DMS53 treated with DMSO at 0.1 percent for 48 hours (cell line): Measurements from ENCODE around the gene PRDM16.

Experiments
- DNase-seq: peaks from one replicate; lab custom pipeline; 2025; ENCODE audit not compliant: unreplicated experiment; lab: John Stamatoyannopoulos, UW

PRDM16 gene

DNA sequence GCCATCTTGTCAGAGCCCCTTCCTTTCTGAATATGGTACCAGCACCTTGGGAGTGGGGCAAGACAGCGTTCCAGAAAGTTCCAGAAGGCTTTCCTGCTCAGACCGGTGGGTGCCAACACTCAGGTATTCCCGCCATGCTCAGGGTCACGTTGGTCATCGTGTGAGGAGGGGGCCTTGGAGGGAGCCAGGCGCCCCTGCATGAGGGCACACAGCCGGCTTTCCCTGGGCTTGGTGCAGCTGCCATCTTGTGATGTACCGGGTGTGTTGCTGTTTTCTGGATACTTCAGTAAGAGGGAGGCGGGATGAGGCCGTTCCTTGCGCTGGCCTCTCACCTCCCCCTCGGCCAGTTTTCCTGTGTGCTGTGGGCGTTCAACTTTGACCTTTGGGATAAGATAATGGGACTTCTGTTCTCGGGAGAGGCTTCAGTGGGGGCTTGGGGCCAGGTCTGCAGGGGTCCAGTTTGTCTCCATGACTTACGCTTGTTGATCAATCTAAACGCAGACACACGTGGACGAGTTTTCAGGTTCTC is 69.7 kb downstream of the PRDM16 start:
- DNase-seq: no peak

DNA sequence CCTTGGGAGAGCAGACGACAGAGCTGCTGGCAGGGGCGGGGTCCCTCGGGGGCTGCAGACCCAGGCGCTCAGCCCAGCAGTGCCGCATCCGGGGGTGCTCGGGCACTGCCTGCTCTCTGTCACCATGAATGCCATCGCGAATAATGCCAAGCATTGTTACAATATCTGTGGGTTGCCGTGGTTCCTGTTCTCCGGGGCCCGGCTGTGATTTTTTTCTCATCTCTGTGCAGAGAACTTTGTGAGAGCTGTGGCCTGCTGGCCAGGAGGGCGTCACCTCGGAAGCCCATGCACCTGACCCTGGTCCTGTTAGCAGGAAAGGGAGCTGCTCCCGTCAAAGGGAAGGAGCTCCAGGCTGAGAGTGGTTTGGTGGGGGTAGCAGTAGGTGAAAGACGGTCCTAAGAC is 70.4 kb downstream of the PRDM16 start:
- DNase-seq: no peak

DNA sequence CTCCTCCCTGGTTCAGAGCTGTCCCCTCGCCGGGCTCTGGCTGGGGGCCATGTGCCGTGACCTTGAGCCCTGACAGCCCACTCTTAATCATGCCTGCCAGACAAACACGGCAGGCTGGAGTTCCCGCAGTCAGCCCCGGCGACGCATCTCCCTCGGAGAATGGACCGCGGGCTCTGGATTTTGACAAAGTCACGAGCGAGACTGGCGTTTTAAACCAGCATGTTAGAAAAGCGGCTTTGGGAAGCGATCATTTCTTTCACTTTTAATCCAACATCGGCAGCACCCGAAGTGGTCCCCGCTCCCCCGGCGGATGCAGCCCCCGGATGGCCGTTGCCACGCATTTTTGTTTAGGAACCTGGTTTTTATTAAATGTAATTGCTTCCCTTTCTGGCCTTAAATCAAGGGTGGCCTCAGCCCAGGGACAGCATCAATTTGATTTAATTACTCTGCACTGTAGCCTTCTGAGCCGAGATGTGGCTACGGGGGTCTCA is 70.9 kb downstream of the PRDM16 start:
- DNase-seq: no peak

DNA sequence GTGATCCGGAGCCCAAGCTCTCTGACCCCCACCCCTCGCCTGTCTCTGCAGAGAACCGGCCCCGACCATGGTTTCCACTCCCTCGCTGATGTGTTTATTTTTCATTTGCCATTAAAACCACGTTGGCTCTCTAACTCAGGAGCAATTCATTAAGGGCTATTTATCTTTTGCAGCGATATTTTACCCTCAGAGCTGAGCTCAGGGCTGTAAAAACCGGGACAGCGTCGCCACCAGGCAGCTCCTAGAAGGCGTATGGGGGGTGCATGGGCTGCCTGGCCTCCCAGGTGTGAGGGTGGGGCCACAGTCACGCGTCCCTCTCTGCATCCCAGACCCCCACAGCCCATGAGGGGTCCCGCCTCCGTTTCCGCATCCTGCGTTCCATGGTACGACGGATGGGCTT is 71.4 kb downstream of the PRDM16 start:
- no peak for DNase-seq

DNA sequence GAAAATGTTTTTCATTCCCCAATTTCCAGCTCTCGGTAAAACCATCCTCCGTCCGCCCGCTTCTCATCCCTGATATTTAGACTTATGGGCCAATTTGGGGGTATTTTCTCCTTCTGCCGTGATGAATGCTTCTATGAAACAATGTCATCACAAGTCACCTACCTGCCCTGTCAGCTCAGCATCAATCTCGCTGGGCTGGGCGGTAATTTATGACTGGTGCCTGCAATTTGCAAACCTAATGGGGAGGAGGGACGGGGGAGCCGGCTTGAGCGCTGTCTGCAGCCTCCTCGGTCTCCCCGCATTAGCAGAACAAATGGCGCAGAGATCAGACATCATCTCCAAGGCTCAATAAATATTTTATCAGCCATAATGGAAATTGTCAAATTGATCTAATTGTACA is 72.1 kb downstream of the PRDM16 start:
- DNase-seq: no peak

DNA sequence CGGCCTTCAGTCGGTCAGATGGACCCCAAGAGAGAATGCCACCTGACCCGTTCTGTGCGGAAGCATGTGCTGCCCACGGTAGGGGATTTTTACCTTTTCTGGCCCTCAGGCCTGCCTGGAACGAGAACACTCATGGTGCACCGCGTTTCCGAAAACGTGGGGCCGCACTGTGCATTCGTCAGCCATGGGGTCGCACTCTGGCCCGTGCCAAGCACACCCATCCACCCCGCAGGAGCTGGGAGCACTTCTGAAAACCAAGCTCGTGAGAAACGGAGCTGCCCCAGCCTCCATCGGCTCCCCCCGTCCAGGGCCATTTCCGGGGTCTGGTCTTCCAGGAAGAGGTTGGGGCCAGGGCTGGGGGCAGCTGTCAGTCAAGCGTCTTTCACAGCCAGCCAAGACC is 72.8 kb downstream of the PRDM16 start:
- DNase-seq: no peak

DNA sequence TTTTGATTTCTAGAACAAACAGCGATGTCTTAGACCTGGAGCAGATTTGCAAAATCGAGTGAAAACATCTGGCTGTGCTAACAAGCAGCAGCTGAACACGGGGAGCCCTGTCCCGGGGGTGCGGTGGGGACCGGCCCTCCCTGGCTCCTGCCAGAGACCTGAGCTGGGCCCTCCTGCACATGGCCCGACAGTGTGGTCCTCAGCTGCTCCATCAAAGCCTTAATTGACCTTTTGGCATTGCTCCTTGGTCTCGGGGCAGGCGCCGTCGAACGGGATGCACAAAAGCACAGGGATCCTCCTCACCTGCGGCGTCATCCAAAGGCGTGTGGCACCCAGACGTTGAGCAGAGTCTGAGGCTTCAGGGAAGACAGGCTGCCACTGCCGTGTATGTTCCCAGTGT is 73.2 kb downstream of the PRDM16 start:
- DNase-seq: no peak

DNA sequence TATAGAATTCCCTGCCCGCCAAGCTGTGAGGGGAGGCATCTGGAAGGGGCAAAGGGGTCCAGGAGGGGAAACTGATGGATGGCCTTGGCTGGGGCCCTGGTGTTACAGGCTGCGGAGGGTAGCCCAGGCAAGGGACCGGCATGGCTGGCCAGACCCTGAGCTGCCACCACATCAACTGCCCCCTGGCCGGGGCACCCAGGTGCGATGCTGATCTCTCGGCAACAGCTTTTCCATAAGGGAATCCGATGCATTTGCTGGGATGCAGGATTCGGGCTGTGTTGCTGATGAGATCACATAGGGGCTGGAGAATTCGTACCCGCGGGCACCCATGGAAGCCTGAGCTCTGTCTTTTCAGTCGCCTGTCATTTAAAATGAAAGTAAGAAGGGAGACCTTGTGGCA is 73.7 kb downstream of the PRDM16 start:
- DNase-seq: no peak

DNA sequence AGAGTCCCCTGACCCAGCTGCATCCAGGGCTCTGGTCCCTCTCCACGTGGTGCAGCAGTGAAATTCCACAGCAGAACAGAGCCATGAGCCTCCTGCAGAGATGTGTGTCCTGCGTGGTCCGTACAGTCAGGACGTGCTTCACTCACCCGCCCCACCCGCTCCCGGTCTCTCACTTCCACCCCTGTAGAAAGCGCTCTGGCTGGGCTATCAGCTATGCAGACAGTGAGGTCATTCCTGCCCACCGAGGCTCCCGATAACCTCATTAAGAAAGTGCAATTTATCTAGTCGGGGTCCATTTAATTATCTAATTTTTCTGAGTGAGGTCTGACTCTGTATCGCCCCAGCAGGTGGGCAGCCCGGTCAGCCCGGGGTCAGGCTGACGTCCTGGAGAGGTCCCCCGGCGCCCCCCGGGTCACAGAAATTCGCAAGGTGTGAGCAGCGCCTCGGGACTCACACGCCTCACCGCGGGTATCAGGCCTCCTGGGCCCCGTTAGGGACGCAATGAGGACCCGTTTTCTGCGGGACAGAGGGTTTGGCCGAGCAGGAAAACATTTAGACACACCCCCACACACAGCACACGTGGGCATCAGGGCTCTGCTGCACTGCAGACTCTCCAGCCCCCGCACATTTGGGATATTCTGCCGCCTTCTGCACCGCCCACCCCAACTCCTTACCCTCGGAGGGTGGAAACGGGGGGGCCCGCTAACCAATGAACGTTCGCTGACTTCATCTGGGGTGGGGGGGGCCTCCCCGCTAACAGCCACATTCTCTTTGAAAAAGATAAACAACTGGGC is 76.7 kb downstream of the PRDM16 start:
- no peak for DNase-seq

DNA sequence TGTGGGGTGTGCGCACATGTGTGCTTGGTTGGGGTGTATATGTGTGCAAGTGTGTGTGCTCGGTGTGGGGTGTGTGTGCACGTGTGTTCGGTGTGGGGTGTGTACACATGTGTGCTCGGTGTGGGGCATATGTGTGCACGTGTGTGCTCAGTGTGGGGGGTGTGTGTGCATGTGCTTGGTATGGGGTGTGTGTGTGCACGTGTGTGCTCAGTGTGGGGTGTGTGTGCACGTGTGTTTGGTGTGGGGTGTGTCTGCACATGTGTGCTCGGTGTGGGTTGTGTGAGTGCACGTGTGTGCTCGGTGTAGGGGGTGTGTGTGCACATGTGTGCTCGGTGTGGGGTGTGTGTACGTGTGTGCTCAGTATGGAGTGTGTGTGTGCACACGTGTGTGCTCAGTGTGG is 77.5 kb downstream of the PRDM16 start:
- DNase-seq: no peak

DNA sequence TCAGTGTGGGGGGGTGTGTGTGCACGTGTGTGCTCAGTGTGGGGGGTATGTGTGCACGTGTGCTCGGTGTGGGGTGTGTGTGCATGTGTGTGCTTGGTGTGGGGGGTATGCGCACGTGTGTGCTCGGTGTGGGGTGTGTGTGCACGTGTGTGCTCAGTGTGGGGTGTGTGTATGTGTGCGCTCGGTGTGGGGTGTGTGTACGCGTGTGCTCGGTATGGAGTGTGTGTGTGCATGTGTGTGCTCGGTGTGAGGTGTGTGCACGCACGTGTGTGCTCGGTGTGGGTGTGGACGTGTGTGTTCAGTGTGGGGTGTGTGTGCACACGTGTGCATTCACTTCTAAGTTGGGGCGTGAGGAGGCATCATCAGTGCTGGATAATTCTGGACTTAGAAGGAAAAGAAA is 77.9 kb downstream of the PRDM16 start:
- DNase-seq: no peak

DNA sequence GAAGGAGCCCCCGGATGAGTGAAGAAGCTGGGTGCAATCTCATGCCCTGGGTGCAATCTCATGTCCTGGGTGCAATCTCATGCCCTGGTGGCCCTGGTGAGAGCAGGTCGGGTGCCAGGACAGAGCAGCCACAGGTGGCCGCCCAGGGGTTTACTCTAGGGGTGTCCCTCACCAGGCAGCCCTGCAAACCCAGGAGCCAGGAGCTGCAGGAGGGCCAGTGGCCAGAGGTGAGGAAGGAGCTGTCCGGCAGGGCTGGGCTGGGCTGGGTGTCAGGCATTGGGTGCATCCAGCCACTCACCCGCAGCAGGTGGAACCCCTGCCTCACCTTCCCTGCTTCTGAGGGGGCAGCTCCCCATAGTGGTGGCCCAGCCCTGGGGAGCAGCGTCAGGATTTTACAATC is 79.2 kb downstream of the PRDM16 start:
- DNase-seq: no peak

DNA sequence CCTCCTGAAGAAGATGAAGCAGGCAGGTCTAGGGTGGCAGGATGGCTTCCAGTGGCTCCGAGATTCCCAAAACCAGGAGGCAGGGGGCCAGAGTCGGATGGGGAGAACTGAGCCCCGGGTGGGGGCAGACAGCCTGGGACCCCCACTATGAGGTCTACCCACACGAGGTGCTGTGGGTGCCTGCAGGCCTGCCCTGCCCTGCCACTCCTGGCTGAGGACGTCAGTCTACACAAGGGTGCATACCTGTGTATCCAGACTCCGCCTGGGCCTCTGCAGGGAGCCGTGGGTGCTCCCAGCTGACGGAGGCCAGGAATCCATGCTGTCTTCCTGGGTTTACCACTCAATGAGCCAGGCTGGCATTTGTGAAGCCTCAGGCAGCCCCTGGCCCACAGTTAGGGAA is 80.3 kb downstream of the PRDM16 start:
- no peak for DNase-seq

DNA sequence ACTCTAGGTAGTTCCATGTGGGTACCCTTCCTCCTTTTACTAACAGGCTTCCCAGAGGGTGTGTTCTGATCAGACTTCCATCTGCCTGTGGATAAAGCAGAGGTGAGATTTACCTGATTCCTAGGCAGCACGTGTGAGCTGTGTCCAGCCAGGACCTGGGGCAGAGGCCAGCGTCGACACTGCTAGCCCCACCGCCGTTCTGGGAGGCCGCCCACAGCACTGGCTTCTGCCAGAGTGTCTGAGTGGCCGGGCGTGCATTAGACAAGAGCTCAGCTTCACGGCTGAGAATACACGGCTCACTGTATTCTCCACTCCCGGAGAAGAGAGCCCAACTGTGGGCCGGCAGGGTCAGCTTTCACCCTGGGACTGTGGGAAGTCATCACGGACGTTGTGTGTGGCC is 82.5 kb downstream of the PRDM16 start:
- no peak for DNase-seq

DNA sequence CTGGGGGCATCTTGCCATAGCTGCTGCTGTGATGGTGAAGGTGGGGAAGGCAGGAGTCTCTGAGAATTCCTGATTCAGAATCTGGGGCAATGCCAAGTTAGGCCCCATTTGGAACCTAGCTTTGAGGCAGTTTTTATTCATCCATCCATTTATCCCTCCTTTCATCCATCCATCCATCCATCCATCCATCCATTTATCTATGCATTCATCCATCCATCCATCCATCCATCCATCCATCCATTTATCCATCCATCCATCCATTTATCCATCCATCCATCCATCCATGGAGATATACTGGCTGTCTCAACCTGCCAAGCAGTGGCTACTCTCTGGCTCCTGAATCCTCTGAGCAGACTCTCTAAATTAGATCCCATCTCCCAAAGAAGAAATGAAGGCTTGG is 83.1 kb downstream of the PRDM16 start:
- no peak for DNase-seq

DNA sequence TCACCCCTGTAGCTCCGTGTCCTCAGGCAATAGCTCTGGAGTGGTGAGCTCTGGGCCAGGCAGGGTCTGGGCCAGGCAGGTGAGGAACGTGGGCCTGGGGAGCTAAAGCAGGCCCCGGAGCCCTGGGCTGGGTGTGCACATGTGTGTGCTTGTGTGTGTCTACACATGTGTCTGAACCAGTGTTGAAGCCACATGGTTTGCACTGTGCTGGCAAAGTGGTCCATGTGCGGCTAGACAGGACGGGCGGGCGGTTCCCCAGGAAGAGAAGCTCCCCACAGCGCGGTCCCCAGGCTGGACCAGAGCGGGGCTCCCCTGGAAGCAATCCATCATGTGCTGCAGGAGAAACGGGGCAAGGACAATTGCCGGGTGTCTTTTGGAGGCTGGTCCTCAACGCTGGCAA is 84.2 kb downstream of the PRDM16 start:
- no peak for DNase-seq

DNA sequence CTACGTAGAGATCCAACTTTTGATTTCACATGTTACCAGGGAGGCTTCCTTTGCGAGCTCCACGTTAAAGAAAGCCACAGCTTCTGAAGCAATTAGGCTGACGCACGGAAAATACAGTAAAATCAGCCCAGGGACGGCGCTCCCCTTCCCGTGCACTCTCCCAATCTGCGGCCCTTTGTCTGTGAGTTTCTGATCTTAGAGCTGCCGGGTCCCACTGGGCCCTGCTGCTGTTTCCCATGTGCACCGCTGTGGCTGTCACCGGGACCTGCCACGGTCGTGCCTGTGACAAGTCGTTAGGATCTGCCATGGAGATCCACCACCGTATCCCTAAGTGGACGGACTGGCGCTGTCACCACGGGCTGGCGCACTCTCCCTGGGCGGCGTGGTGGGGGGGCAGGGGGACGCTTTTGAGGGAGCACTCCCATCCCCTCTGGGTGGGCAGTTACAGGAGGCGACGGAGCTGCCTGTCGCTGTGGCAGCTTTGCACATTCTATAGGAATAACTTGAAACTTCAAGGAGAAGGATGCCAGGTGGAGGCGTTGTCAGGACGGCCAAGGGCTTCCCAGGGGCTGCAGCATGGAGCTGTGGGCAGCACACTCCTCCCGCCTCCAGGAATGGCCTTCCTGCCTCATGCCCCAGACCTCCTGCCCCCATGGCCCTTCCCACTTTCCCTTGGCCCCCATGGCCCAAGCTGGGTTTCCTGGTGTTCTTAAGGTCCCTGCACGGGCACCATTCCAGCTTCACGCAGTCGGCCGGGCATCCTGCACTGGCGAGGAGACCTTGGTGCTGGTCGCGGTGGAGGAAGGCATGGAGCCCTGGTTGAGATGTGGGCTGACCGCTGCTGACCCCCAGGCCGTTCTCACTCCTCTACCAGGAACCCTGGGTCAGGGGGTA is 85.1 kb downstream of the PRDM16 start:
- DNase-seq: no peak

DNA sequence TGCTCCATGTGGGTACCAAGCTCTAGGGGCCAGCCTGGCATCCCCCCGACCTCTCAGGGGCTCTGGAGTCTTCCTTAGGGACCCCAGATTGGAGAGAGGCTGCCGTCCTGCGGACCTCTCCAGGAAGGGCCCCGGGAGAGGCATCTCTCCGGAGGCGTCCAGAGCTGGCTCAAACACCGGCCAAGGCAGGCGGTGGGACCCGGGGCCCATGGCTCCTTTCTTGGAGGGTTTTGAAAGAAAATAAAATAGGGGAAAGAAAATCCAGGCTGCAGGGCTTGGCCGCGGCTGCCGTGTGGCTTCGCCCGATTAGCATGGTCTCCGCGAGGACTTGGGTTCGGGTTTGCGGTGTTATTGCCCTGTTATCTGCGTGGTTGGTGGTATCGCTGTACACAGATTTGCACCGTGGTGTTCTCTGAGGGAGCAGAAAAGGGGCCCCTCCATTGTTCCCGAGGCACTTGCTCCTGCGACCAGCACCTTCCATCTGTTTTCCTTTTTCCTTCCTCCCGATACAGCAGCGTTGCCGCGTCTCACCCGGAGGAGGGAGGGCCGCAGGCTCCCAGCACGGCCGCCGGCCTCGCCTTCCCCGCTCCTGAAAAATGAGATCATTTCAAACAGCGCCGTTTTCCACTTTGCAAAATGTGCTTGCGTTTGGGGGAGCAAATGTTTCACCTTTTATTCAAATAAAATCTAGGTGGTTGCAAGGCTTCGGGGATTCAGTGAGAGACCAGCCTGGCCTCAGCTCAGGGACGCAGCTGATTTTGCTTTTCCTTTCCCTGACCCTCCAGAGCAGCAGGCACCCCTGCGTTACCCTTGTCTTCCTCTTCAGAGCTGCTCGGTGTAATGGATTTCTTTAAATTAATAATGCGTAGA is 86.3 kb downstream of the PRDM16 start:
- DNase-seq: no peak

DNA sequence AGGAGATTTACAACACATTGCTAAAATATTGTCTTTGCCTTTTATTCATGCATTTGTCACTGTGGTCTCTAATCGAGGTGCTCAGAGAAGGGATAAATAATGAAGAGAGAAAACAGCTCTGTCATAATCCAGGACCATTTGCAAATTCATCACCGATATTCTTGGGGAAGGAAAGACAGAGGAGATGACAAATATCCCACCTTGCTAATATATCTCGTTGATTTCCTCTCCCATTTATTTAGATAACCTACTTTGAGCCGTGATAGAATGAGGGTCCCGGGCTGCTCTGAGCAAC is 86.9 kb downstream of the PRDM16 start:
- DNase-seq: no peak

DNA sequence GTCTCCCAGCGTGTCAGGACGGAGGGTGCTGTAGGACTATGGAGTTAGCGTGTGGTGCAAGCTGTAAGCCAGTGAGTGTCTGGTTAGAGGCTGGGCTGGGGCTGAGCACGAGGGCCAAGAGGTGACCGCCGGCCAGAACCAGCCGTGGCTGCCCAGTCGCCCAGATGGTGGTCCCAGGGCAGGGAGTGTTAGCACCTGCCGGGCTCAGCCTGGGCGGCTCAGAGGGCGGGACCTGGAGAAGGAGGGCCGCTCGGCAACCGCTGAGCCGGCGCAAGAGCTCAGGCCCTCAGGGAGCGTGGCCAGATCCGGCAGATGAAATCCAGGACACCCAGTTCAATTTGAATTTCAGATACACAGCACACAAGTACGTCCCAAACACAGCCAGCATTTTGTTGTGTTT is 87.9 kb downstream of the PRDM16 start:
- DNase-seq: no peak

DNA sequence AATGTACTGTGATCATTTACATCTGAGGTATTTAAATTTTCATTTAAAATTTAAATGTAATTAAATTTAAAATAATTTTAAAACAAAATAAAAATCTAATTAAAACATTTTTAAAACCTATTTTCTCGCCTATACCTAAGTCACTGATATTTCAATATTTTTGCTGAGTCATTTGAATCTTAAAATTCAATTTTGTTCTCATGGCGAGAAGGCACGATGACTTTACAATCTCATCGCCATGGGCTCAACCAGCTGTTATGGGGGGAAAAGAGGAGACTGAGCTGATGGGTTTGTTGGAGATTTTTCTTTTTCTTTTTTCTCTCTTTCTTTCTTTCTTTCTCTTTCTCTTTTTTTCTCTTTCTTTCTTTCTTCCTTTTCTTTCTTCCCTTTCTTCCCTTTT is 89.3 kb downstream of the PRDM16 start:
- DNase-seq: no peak
